DOHH2 (cell line): ENCODE measurements around the gene LRMDA.

Experiments
- H3F3A ChIP-seq: fragments of 200-600 bp; sonication (generic), shearing (Covaris generic); 2 replicates; pipeline ENCODE4 v1.6.0; 2016; ENCODE audit warnings: antibody characterized with exemption, mild to moderate bottlenecking; ENCODE audit not compliant: control insufficient read depth, insufficient read depth
- H3K27ac ChIP-seq: fragments of 200-600 bp; sonication (generic); 2 replicates; pipeline ENCODE4 v1.5.1; 2014; ENCODE audit warnings: low read depth, mild to moderate bottlenecking, low read length, moderate library complexity
- H3K27me3 ChIP-seq: fragments of 200-600 bp; sonication (generic); 2 replicates; pipeline ENCODE4 v1.6.1; 2014; ENCODE audit warnings: mild to moderate bottlenecking, low read length, mixed read lengths; ENCODE audit not compliant: control insufficient read depth
- H3K36me3 ChIP-seq: fragments of 200-600 bp; sonication (generic); 2 replicates; pipeline ENCODE4 v1.6.1; 2014; ENCODE audit warnings: mild to moderate bottlenecking, low read length, moderate library complexity, mixed read lengths; ENCODE audit not compliant: control insufficient read depth
- H3K4me1 ChIP-seq: fragments of 200-600 bp; sonication (generic); 2 replicates; pipeline ENCODE4 v1.6.1; 2014; ENCODE audit warnings: mild to moderate bottlenecking, low read length, mixed read lengths; ENCODE audit not compliant: control insufficient read depth
- H3K4me2 ChIP-seq: fragments of 200-600 bp; sonication (generic); 2 replicates; pipeline ENCODE4 v1.6.0; 2014; ENCODE audit warnings: mild to moderate bottlenecking, low read length, moderate library complexity
- H3K4me3 ChIP-seq: fragments of 200-600 bp; sonication (generic); 2 replicates; pipeline ENCODE4 v1.5.1; 2014; ENCODE audit warnings: mild to moderate bottlenecking, low read length, mixed read lengths
- H3K79me2 ChIP-seq: fragments of 200-600 bp; sonication (generic); 2 replicates; pipeline ENCODE4 v1.6.1; 2014; ENCODE audit warnings: mild to moderate bottlenecking, low read length, mixed read lengths; ENCODE audit not compliant: control insufficient read depth
- H3K9me2 ChIP-seq: fragments of 200-600 bp; sonication (generic); replicated peaks from 2 replicates; pipeline ENCODE4 v1.6.1; 2014; ENCODE audit warnings: mild to moderate bottlenecking, low read length, mixed read lengths; ENCODE audit not compliant: control insufficient read depth
- H3K9me3 ChIP-seq: fragments of 200-600 bp; sonication (generic); 2 replicates; pipeline ENCODE4 v1.6.1; 2014; ENCODE audit warnings: antibody characterized with exemption, low read length, mixed read lengths; ENCODE audit not compliant: control insufficient read depth, insufficient read depth
- H4K20me1 ChIP-seq: fragments of 200-600 bp; sonication (generic); 2 replicates; pipeline ENCODE4 v1.6.0; 2014; ENCODE audit warnings: low read depth, mild to moderate bottlenecking, antibody characterized with exemption, low read length, moderate library complexity; ENCODE audit not compliant: control insufficient read depth, insufficient read depth
- CTCF ChIP-seq: fragments of 200-600 bp; sonication (generic); IDR thresholded peaks from one replicate; pipeline ENCODE4 v1.5.1; 2014; ENCODE audit warnings: antibody characterized with exemption, mild to moderate bottlenecking, low read depth, low read length; ENCODE audit not compliant: poor library complexity, severe bottlenecking
- EZH2phosphoT487 ChIP-seq: fragments of 200-600 bp; sonication (generic); IDR thresholded peaks from 2 replicates; pipeline ENCODE4 v1.6.1; 2017; ENCODE audit warnings: borderline replicate concordance, mild to moderate bottlenecking, antibody characterized with exemption, low read length, moderate library complexity, mixed read lengths

Gene LRMDA

GRCh38 chr10:76393875-76394706 is 962.7 kb downstream of the LRMDA start:
- no peaks in the 10 kb centered on the region for H3K4me1 ChIP-seq
- no peak overlapping the region for H3K4me2 ChIP-seq
- no peak for TF ChIP-seq EZH2phosphoT487
- TF ChIP-seq CTCF = no peak
- H3K9me2 ChIP-seq = no peaks in the 10 kb centered on the region
- no peaks in the 10 kb centered on the region for H4K20me1 ChIP-seq
- H3K4me3 ChIP-seq = no peak overlapping the region
- no peaks in the 10 kb centered on the region for H3F3A ChIP-seq
- no peaks in the 10 kb centered on the region for H3K9me3 ChIP-seq
- H3K79me2 ChIP-seq = no peaks in the 10 kb centered on the region
- H3K27me3 ChIP-seq = no peaks in the 10 kb centered on the region
- no peaks in the 10 kb centered on the region for H3K36me3 ChIP-seq
- no peak overlapping the region for H3K27ac ChIP-seq

GRCh38 chr10:76394707-76395042 is 963.3 kb downstream of the LRMDA start:
- Histone ChIP-seq H3K4me2 (no peak overlapping the region), H3F3A (no peaks in the 10 kb centered on the region), H3K9me2 (no peaks in the 10 kb centered on the region), H3K27ac (no peak overlapping the region), H4K20me1 (no peaks in the 10 kb centered on the region), H3K79me2 (no peaks in the 10 kb centered on the region), H3K9me3 (no peaks in the 10 kb centered on the region), H3K36me3 (no peaks in the 10 kb centered on the region), H3K4me1 (no peaks in the 10 kb centered on the region), H3K27me3 (no peaks in the 10 kb centered on the region), H3K4me3 (no peak overlapping the region)
- TF ChIP-seq EZH2phosphoT487 (no peak), CTCF (no peak)

GRCh38 chr10:76395251-76395650 is 963.8 kb downstream of the LRMDA start:
- H3K36me3 ChIP-seq = no peaks in the 10 kb centered on the region
- no peaks in the 10 kb centered on the region for H3K4me1 ChIP-seq
- no peaks in the 10 kb centered on the region for H3K79me2 ChIP-seq
- H3F3A ChIP-seq = no peaks in the 10 kb centered on the region
- H3K9me3 ChIP-seq = no peaks in the 10 kb centered on the region
- H4K20me1 ChIP-seq = no peaks in the 10 kb centered on the region
- H3K4me3 ChIP-seq = no peak overlapping the region
- no peaks in the 10 kb centered on the region for H3K27me3 ChIP-seq
- TF ChIP-seq CTCF = no peak
- no peak for TF ChIP-seq EZH2phosphoT487
- H3K9me2 ChIP-seq = no peaks in the 10 kb centered on the region
- H3K27ac ChIP-seq = no peak overlapping the region
- H3K4me2 ChIP-seq = no peak overlapping the region
